NB4 (cell line): ENCODE results near the gene G3BP1.

ENCODE experiments used
- MYC ChIP-seq: IDR thresholded peaks from 2 replicates; pipeline ENCODE4 v1.6.1; 2011; ENCODE audit warnings: low read depth, low read length
- POLR2A ChIP-seq: IDR thresholded peaks from 2 replicates; pipeline ENCODE4 v1.6.1; 2011; ENCODE audit warnings: mild to moderate bottlenecking; ENCODE audit not compliant: insufficient read length; ENCODE audit errors: extremely low read depth
- TF ChIP-seq, protein P1 (sequence below): IDR thresholded peaks from one replicate; pipeline ENCODE4 v1.5.1; 2012; ENCODE audit warnings: low read depth, low read length
- TF ChIP-seq, protein P2 (sequence below): IDR thresholded peaks from 2 replicates; pipeline ENCODE4 v1.6.1; 2011; ENCODE audit warnings: low read depth, low read length

DNA sequence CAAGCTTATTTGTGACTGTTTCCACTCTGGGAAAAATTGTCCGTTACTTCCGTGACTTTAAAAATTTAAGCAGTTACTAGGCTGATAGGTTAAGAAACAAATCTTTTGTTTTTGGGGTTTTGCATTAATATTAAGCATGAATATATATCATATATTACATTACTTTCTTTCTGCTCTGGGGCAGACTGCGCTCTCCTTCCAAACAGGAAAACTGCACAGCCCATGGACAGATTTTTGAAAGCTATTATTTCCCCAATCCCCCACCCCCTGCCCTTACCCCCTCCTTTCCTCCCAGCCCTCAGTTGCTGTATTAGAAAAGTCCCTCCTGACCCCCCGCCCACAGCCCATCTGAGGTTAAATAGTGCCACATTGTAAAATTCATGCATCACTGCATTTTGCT, 50.4 kb downstream of the G3BP1 start:
- TF ChIP-seq, protein P1, sequence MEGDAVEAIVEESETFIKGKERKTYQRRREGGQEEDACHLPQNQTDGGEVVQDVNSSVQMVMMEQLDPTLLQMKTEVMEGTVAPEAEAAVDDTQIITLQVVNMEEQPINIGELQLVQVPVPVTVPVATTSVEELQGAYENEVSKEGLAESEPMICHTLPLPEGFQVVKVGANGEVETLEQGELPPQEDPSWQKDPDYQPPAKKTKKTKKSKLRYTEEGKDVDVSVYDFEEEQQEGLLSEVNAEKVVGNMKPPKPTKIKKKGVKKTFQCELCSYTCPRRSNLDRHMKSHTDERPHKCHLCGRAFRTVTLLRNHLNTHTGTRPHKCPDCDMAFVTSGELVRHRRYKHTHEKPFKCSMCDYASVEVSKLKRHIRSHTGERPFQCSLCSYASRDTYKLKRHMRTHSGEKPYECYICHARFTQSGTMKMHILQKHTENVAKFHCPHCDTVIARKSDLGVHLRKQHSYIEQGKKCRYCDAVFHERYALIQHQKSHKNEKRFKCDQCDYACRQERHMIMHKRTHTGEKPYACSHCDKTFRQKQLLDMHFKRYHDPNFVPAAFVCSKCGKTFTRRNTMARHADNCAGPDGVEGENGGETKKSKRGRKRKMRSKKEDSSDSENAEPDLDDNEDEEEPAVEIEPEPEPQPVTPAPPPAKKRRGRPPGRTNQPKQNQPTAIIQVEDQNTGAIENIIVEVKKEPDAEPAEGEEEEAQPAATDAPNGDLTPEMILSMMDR, result no peak
- TF ChIP-seq, protein P2, sequence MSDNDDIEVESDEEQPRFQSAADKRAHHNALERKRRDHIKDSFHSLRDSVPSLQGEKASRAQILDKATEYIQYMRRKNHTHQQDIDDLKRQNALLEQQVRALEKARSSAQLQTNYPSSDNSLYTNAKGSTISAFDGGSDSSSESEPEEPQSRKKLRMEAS, result no peak
- TF ChIP-seq POLR2A (no peak), MYC (no peak)
